CD14-positive monocyte (primary cell): ENCODE data around the gene L1TD1. TPM values are rescaled to one million over a fixed set of nuclear protein-coding genes. Genes with fewer than 3 reads are reported as not detected.

Experiments used
- DNase-seq, 3 donors: peaks; one replicate each; pipeline ENCODE4 v3.0.0-alpha.2; 2011 to 2022
- H2AFZ ChIP-seq: 2 replicates; pipeline ENCODE4 v1.6.0; 2012; ENCODE audit warnings: mild to moderate bottlenecking, low read depth, low read length, inconsistent platforms; ENCODE audit not compliant: insufficient read depth, poor library complexity, severe bottlenecking
- H3K27ac ChIP-seq, 2 donors: 1 replicate in 1 of 2; 2 replicates in 1 of 2; pipeline ENCODE4 v1.5.1; 2012 to 2013; ENCODE audit warnings: low read length in 2 of 2, control low read depth in 1 of 2, inconsistent platforms in 1 of 2, low read depth in 1 of 2, mild to moderate bottlenecking in 1 of 2
- H3K27me3 ChIP-seq, 2 donors: one replicate each; pipeline versions ENCODE4 v1.6.0 to v1.6.1; 2011 to 2013; ENCODE audit warnings: low read length in 2 of 2; ENCODE audit not compliant: control insufficient read depth in 2 of 2, insufficient read depth in 2 of 2
- H3K36me3 ChIP-seq, 2 donors: replicated peaks in 1 of 2; 1 replicate in 1 of 2; 2 replicates in 1 of 2; pipeline versions ENCODE4 v1.5.1 to v1.6.1; 2012 to 2013; ENCODE audit warnings: low read length in 2 of 2, control low read depth in 1 of 2, inconsistent platforms in 1 of 2, mild to moderate bottlenecking in 1 of 2; ENCODE audit not compliant: insufficient read depth in 2 of 2, control insufficient read depth in 1 of 2
- H3K4me1 ChIP-seq, 2 donors: 1 replicate in 1 of 2; 2 replicates in 1 of 2; pipeline versions ENCODE4 v1.5.1 to v1.6.1; 2012 to 2013; ENCODE audit warnings: low read length in 2 of 2, control low read depth in 1 of 2, inconsistent platforms in 1 of 2, mild to moderate bottlenecking in 1 of 2, moderate library complexity in 1 of 2; ENCODE audit not compliant: insufficient read depth in 2 of 2, control insufficient read depth in 1 of 2
- H3K4me2 ChIP-seq: replicated peaks from 2 replicates; pipeline ENCODE3; 2012; ENCODE audit warnings: low read length, moderate library complexity, mild to moderate bottlenecking; ENCODE audit not compliant: poor library complexity, severe bottlenecking; ENCODE audit errors: extremely low read depth
- H3K4me3 ChIP-seq, 3 experiments: fragments of 200-600 bp in 1 of 3; sonication (generic) in 1 of 3; replicated peaks in 1 of 3; 1 replicate in 2 of 3; 2 replicates in 1 of 3; pipeline ENCODE4 v1.5.1; 2011 to 2013; ENCODE audit warnings: low read length in 3 of 3, mild to moderate bottlenecking in 3 of 3, control low read depth in 2 of 3, low read depth in 2 of 3, inconsistent platforms in 1 of 3, moderate library complexity in 1 of 3
- H3K79me2 ChIP-seq: 2 replicates; pipeline ENCODE4 v1.6.0; 2012; ENCODE audit warnings: mild to moderate bottlenecking, control low read depth, inconsistent platforms, low read length, moderate library complexity; ENCODE audit not compliant: insufficient read depth
- H3K9ac ChIP-seq: 2 replicates; pipeline ENCODE4 v1.6.0; 2017; ENCODE audit warnings: low read length, mild to moderate bottlenecking; ENCODE audit not compliant: insufficient read depth, poor library complexity, severe bottlenecking
- H3K9me3 ChIP-seq, 2 donors: replicated peaks in 1 of 2; 1 replicate in 1 of 2; 2 replicates in 1 of 2; pipeline versions ENCODE4 v1.5.1 to v1.6.1; 2012 to 2013; ENCODE audit warnings: low read length in 2 of 2, control low read depth in 1 of 2; ENCODE audit not compliant: control insufficient read depth in 1 of 2, insufficient read depth in 1 of 2
- H4K20me1 ChIP-seq: 2 replicates; pipeline ENCODE4 v1.6.0; 2012; ENCODE audit warnings: mild to moderate bottlenecking, low read length, control low read depth, moderate library complexity; ENCODE audit not compliant: insufficient read depth
- H3K27ac Mint-ChIP-seq, 7 donors: one replicate each; pipeline ENCODE4 v1.8.0; 2020; ENCODE audit warnings: mild to moderate bottlenecking in 7 of 7, mixed read lengths in 7 of 7, moderate library complexity in 6 of 7, inconsistent platforms in 2 of 7
- H3K27me3 Mint-ChIP-seq, 3 donors: one replicate each; pipeline ENCODE4 v1.8.0; 2021 to 2022; ENCODE audit warnings: low read depth in 3 of 3, mild to moderate bottlenecking in 3 of 3, mixed read lengths in 3 of 3, moderate library complexity in 3 of 3, inconsistent platforms in 1 of 3
- H3K36me3 Mint-ChIP-seq, 2 donors: one replicate each; pipeline ENCODE4 v1.8.0; 2020; ENCODE audit warnings: mixed read lengths in 2 of 2, inconsistent platforms in 1 of 2, mild to moderate bottlenecking in 1 of 2
- H3K4me1 Mint-ChIP-seq: one replicate; pipeline ENCODE4 v1.8.0; 2020; ENCODE audit warnings: mild to moderate bottlenecking, mixed read lengths
- H3K4me3 Mint-ChIP-seq, 2 donors: one replicate each; pipeline ENCODE4 v1.8.0; 2020; ENCODE audit warnings: mild to moderate bottlenecking in 2 of 2, mixed read lengths in 2 of 2, moderate library complexity in 1 of 2
- H3K9me3 Mint-ChIP-seq, 7 donors: one replicate each; pipeline ENCODE4 v1.8.0; 2020 to 2022; ENCODE audit warnings: mixed read lengths in 7 of 7, mild to moderate bottlenecking in 6 of 7, moderate library complexity in 6 of 7, inconsistent platforms in 2 of 7
- CTCF ChIP-seq: fragments of 200-600 bp; IDR thresholded peaks from one replicate; pipeline ENCODE4 v1.8.0; 2022; ENCODE audit warnings: antibody characterized with exemption, mild to moderate bottlenecking
- WGBS: methylation state at CpG from one replicate; pipeline ENCODE4 v1.1.5; 2013; ENCODE audit warnings: missing lambda C conversion rate; ENCODE audit not compliant: insufficient coverage; 5-methylcytosine and 5-hydroxymethylcytosine counted together
- intact Hi-C, 2 donors: fragments of 100-400 bp; cut with micrococcal nuclease; formaldehyde crosslinking; loops; one replicate each; pipeline versions ENCODE4 v1.15.0 to v1.15.1; 2023
- polyA minus RNA-seq: library from RNA; depleted of rRNA, polyadenylated mRNA; stranded (reverse); fragments of >200 nt; gene quantifications from 2 replicates; pipeline ENCODE4 v1.2.3, GENCODE V29; 2012
- polyA plus RNA-seq, 3 donors: library from polyadenylated mRNA; depleted of rRNA in 1 of 3; unstranded in 2 of 3; stranded (reverse) in 1 of 3; fragments of 300-500 nt in 2 of 3; fragments of >200 nt in 1 of 3; fragmentation: Illumina TruSeq in 2 of 3; gene quantifications; 1 replicate in 2 of 3; 2 replicates in 1 of 3; pipeline ENCODE4 v1.2.3, GENCODE V29; 2012 to 2021
- total RNA-seq, 12 experiments: library from RNA in 1 of 12; stranded (reverse) in 1 of 12; fragments of 120-200 nt in 1 of 12; gene quantifications; one replicate each; pipeline ENCODE4 v1.2.4 and lab custom pipeline; 2013 to 2026; ENCODE audit warnings: mixed read lengths in 6 of 12, inconsistent platforms in 1 of 12

The L1TD1 gene
- total RNA-seq (2013) = 0.81 TPM
- polyA plus RNA-seq (under 1 TPM; 0.09 to 0.22 (median 0.12) TPM), polyA minus RNA-seq (not detected in 2 replicates), total RNA-seq (lab: John Stamatoyannopoulos, UW) (0 to 3.7 (median 1.4) reads per million in 11 experiments)

GRCh38 chr1:62194651-62195544 is at the start of gene L1TD1:
TSS of gene L1TD1 (plus strand) at chr1:62194849. CDS start at chr1:62206629, 11,780 bp downstream.
- peaks cover 2 to 8% of the 10 kb centered on the region in 2 donors for H3K36me3 Mint-ChIP-seq
- H3K9me3 Mint-ChIP-seq = peaks cover 4 to 20% (median 18%) of the 10 kb centered on the region in 7 donors
- Histone ChIP-seq H3K9ac (no peak within 1 kb of the TSS), H3K27ac (no peak within 1 kb of the TSS), H3K79me2 (no peaks in the 10 kb centered on the region), H3K4me3 (peak within 1 kb of the TSS in 2 of 3 experiments; percentile 16 to 47), H3K4me2 (peak within 1 kb of the TSS; percentile 47), H2AFZ (no peak within 1 kb of the TSS), H3K9me3 (peaks cover 0 to 8% of the 10 kb centered on the region in 2 donors), H3K4me1 (peaks cover 4 to 8% of the 10 kb centered on the region in 2 donors), H4K20me1 (no peaks in the 10 kb centered on the region), H3K36me3 (no peaks in the 10 kb centered on the region), H3K27me3 (peaks cover 16 to 37% of the 10 kb centered on the region in 2 donors)
- H3K4me1 Mint-ChIP-seq = peaks cover 21% of the 10 kb centered on the region
- TF ChIP-seq CTCF = no peak
- peak within 1 kb of the TSS in 4 of 7 donors; percentile 10 to 91 (median 68) for H3K27ac Mint-ChIP-seq
- no peak for DNase-seq
- H3K27me3 Mint-ChIP-seq = peaks cover 32 to 54% (median 47%) of the 10 kb centered on the region in 3 donors
- intact Hi-C loops = no loop called here
- WGBS = 8% methylated on average over 44 of the region's 55 CpGs
- H3K4me3 Mint-ChIP-seq = peak within 1 kb of the TSS; percentile 80 to 85

- Histone ChIP-seq H3K9me3 (no peaks in the 10 kb centered on the region), H3K4me3 (no peak overlapping the region), H3K4me2 (no peak overlapping the region), H3K9ac (no peak overlapping the region), H3K27ac (no peak overlapping the region), H3K27me3 (no peaks in the 10 kb centered on the region), H3K36me3 (no peaks in the 10 kb centered on the region), H3K4me1 (no peaks in the 10 kb centered on the region), H4K20me1 (no peaks in the 10 kb centered on the region), H2AFZ (no peak overlapping the region), H3K79me2 (no peaks in the 10 kb centered on the region)
- intact Hi-C loops = no loop called here
- Mint-ChIP-seq H3K4me3 (no peak overlapping the region), H3K36me3 (no peaks in the 10 kb centered on the region), H3K4me1 (no peaks in the 10 kb centered on the region), H3K9me3 (peaks cover 0 to 2% (median 0%) of the 10 kb centered on the region in 7 donors), H3K27ac (no peak overlapping the region), H3K27me3 (peaks cover 0 to 5% (median 0%) of the 10 kb centered on the region in 3 donors)
- no peak for DNase-seq
- no peak for TF ChIP-seq CTCF
- 100% methylated on average over 4 of the region's 6 CpGs for WGBS
These were observed 34.7 kb upstream of the L1TD1 start for GRCh38 chr1:62159940-62160348.
